Uterus (tissue), 4 donors: ENCODE results near the gene ERAP2. TPM values are rescaled to one million over a fixed set of nuclear protein-coding genes. Genes with fewer than 3 reads are reported as not detected.

ENCODE experiments used
- DNase-seq, 2 donors: peaks; one replicate each; pipeline ENCODE4 v3.0.0-alpha.2; 2019 to 2020
- H3K27ac ChIP-seq, 2 donors: fragments of 200-600 bp; sonication (generic); 1 replicate in 1 of 2; 2 replicates in 1 of 2; pipeline ENCODE4 v1.5.1; 2016 to 2018
- H3K27me3 ChIP-seq, 2 donors: fragments of 200-600 bp; sonication (generic); one replicate each; pipeline ENCODE4 v1.5.1; 2018 to 2019; ENCODE audit warnings: control low read depth in 1 of 2
- H3K36me3 ChIP-seq, 2 donors: fragments of 200-600 bp; sonication (generic); one replicate each; pipeline ENCODE4 v1.5.1; 2019; ENCODE audit warnings: control low read depth in 1 of 2
- H3K4me1 ChIP-seq, 2 donors: fragments of 200-600 bp; sonication (generic); one replicate each; pipeline ENCODE4 v1.5.1; 2018 to 2019; ENCODE audit warnings: control low read depth in 1 of 2
- H3K4me3 ChIP-seq, 2 donors: fragments of 200-600 bp; sonication (generic); 1 replicate in 1 of 2; 2 replicates in 1 of 2; pipeline ENCODE4 v1.5.1; 2018 to 2019; ENCODE audit warnings: mild to moderate bottlenecking in 1 of 2
- H3K9me3 ChIP-seq, 2 donors: fragments of 200-600 bp; sonication (generic); one replicate each; pipeline ENCODE4 v1.5.1; 2019; ENCODE audit warnings: control low read depth in 1 of 2
- POLR2A ChIP-seq, 2 donors: fragments of 450-650 bp; IDR thresholded peaks; one replicate each; pipeline ENCODE4 v1.6.1; 2016; ENCODE audit warnings: antibody characterized with exemption in 2 of 2, mild to moderate bottlenecking in 1 of 2, moderate library complexity in 1 of 2
- intact Hi-C: fragments of 100-400 bp; cut with DNase I; formaldehyde crosslinking; loops from one replicate; pipeline ENCODE4 v1.15.1; 2023; ENCODE audit warnings: low total_unique reads
- total RNA-seq, 4 donors: library from RNA; depleted of rRNA in 3 of 4; stranded (reverse); fragments of >200 nt in 3 of 4; gene quantifications; one replicate each; pipeline versions ENCODE4 v1.1.0 to v1.2.4, GENCODE V29; 2014 to 2023
- TF ChIP-seq, protein P1 (sequence below), 4 experiments: fragments of 200-600 bp in 2 of 4; fragments of 450-650 bp in 2 of 4; sonication (generic) in 2 of 4; IDR thresholded peaks; one replicate each; pipeline ENCODE4 v1.5.1; 2016 to 2019; ENCODE audit warnings: antibody characterized with exemption in 4 of 4, mild to moderate bottlenecking in 2 of 4, moderate library complexity in 1 of 4
- donor health status: DM: yes; HTN: yes; CAD: no.

Gene ERAP2
- total RNA-seq, 4 donors from 2014 or later = 9.5 to 29.2 (median 17.1) TPM

DNA sequence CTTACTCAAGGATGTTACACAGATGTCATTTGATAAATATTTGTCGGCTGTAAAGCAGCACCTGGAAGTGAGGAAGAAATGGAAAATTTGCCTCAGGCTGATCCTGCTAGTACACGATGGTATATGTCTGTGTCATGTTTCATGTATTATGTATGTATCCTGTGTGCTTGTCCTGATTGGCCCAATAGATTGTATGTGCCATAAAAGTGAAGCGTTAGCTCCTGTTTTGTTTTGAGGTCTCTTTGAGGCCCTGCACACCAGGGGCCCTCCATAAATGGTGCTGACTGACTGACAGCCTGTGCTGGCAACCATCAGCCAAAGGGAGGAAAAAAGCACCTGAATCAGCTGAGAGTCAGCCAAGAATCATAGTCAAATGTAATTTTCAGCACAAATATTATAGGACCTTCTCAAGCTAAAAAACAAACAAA is 47.7 kb downstream of the ERAP2 start:
- Histone ChIP-seq H3K4me3 (no peak overlapping the region), H3K4me1 (no peaks in the 10 kb centered on the region), H3K27me3 (no peaks in the 10 kb centered on the region), H3K36me3 (no peaks in the 10 kb centered on the region), H3K27ac (no peak overlapping the region), H3K9me3 (no peaks in the 10 kb centered on the region)
- intact Hi-C loops = no loop called here
- TF ChIP-seq POLR2A (IDR thresholded peaks at IDR 0.05) = no peak
- TF ChIP-seq, protein P1, sequence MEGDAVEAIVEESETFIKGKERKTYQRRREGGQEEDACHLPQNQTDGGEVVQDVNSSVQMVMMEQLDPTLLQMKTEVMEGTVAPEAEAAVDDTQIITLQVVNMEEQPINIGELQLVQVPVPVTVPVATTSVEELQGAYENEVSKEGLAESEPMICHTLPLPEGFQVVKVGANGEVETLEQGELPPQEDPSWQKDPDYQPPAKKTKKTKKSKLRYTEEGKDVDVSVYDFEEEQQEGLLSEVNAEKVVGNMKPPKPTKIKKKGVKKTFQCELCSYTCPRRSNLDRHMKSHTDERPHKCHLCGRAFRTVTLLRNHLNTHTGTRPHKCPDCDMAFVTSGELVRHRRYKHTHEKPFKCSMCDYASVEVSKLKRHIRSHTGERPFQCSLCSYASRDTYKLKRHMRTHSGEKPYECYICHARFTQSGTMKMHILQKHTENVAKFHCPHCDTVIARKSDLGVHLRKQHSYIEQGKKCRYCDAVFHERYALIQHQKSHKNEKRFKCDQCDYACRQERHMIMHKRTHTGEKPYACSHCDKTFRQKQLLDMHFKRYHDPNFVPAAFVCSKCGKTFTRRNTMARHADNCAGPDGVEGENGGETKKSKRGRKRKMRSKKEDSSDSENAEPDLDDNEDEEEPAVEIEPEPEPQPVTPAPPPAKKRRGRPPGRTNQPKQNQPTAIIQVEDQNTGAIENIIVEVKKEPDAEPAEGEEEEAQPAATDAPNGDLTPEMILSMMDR (IDR thresholded peaks at IDR 0.05) = no peak
- DNase-seq = no peak

DNA sequence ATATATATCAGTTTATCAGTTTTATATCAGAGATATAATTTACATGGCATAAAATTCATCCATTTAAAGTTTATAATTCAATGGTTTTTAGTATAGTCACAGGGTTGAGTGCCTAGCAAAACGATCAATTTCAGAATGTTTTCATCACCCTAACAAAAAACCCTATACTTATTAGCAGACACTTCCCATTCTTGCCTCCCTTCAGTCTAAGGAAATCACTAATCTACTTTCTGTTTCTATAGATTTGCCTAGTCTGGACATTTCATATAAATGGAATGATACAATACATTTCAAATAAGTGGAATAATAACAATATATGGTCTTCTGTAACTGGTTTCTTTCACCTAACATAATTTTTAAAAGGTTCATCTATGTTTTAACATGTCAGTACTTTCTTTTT is 50.0 kb downstream of the ERAP2 start:
- intact Hi-C loops = no loop called here
- H3K27ac ChIP-seq = no peak overlapping the region
- H3K27me3 ChIP-seq = no peaks in the 10 kb centered on the region
- TF ChIP-seq, protein P1 (IDR thresholded peaks at IDR 0.05) = no peak
- no peak for TF ChIP-seq POLR2A (IDR thresholded peaks at IDR 0.05)
- DNase-seq = no peak
- no peak overlapping the region for H3K4me3 ChIP-seq
- no peaks in the 10 kb centered on the region for H3K9me3 ChIP-seq
- H3K36me3 ChIP-seq = no peaks in the 10 kb centered on the region
- H3K4me1 ChIP-seq = no peaks in the 10 kb centered on the region

DNA sequence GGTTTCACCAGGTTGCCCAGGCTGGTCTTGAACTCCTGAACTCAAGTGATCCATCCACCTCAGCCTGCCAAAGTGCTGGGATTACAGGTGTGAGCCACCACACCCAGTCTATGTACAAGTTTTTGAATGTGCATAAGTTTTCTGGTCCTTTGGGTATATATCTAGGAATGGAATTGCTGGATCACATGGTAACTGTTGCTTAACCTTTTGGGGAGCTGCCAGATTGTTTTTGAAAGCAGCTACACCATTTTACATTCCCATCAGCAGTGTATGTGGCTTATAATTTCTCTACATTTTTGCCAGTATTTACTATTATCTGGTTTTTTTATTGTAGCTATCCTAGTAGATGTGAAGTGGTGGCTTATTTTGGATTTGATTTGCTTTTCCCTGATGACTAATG is 50.7 kb downstream of the ERAP2 start:
- no peaks in the 10 kb centered on the region for H3K9me3 ChIP-seq
- H3K4me3 ChIP-seq = no peak overlapping the region
- intact Hi-C loops = no loop called here
- no peak for TF ChIP-seq POLR2A (IDR thresholded peaks at IDR 0.05)
- TF ChIP-seq, protein P1 (IDR thresholded peaks at IDR 0.05) = no peak
- DNase-seq = no peak
- H3K36me3 ChIP-seq = no peaks in the 10 kb centered on the region
- H3K4me1 ChIP-seq = no peaks in the 10 kb centered on the region
- H3K27me3 ChIP-seq = no peaks in the 10 kb centered on the region
- H3K27ac ChIP-seq = no peak overlapping the region

DNA sequence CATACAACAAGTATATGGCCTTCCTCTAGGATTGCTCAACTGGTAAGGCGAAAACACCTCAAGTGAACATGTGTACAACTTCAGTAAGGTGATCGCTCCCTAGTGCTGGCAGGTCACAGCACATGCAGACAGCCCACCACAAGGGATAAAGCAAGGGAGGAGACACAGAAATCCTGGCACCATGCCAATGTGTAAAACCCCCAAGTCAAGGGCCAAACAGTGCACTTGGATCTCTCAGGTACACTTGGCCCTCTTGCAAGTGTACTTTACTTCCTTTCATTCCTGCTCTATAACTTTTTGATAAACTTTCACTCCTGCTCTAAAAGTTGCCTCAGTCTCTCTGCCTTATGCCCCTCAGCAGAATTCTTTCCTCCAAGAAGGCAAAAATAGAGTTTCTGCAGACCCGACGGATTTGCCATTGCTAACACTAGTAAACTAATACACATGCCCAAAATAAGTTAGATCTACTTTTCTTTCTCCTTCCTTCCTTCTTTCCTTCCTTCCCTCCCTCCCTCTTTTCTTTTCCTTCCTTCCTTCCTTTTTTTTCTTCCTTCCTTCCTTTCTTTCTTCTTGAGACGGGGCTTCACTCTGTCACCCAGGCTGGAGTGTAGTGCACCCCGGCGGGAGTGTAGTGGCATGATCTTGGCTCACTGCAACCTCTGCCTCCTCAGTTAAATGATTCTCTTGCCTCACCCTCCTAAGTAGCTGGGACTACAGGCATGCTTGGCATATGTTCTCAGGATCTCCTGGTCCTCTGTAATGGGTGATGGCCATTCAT is 52.8 kb downstream of the ERAP2 start:
- no peaks in the 10 kb centered on the region for H3K4me1 ChIP-seq
- no peak for DNase-seq
- H3K27ac ChIP-seq = no peak overlapping the region
- no peak overlapping the region for H3K4me3 ChIP-seq
- no peak for TF ChIP-seq POLR2A (IDR thresholded peaks at IDR 0.05)
- TF ChIP-seq, protein P1 (IDR thresholded peaks at IDR 0.05) = no peak
- intact Hi-C loops = no loop called here
- no peaks in the 10 kb centered on the region for H3K36me3 ChIP-seq
- no peaks in the 10 kb centered on the region for H3K9me3 ChIP-seq
- H3K27me3 ChIP-seq = no peaks in the 10 kb centered on the region

DNA sequence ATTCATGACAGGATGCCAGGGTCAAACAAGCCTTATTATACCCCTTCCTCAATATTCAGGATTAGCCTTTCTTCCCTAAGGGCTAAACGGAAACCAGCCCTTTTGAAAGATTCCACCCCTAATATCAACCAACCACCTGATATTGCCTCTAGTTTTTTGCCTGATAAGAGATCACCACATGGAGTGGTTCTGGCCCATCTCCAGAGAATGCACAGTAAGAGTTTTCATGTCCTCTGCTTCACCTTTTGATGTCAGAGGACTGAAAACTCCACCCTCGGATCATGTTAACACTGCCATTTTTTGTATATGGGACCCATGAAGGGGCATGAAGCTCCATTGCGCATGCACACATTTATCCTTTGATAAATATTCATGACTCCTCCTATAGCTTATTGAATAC is 53.8 kb downstream of the ERAP2 start:
- Histone ChIP-seq H3K27ac (no peak overlapping the region), H3K9me3 (no peaks in the 10 kb centered on the region), H3K4me3 (no peak overlapping the region), H3K36me3 (no peaks in the 10 kb centered on the region), H3K4me1 (no peaks in the 10 kb centered on the region), H3K27me3 (no peaks in the 10 kb centered on the region)
- DNase-seq = no peak
- intact Hi-C loops = no loop called here
- TF ChIP-seq, protein P1 (IDR thresholded peaks at IDR 0.05) = no peak
- no peak for TF ChIP-seq POLR2A (IDR thresholded peaks at IDR 0.05)
